Thyroid gland (tissue), 4 donors: ENCODE results near the gene ST8SIA2.

ENCODE experiments used
- POLR2A ChIP-seq, 2 donors: fragments of 450-650 bp; IDR thresholded peaks; one replicate each; pipeline ENCODE4 v1.6.1; 2017; ENCODE audit warnings: antibody characterized with exemption in 2 of 2, mild to moderate bottlenecking in 2 of 2, moderate library complexity in 1 of 2
- TF ChIP-seq, protein P1 (sequence below), 6 experiments: fragments of 200-600 bp in 3 of 6; fragments of 450-650 bp in 3 of 6; sonication (generic) in 3 of 6; IDR thresholded peaks; one replicate each; pipeline ENCODE4 v1.5.1; 2016 to 2019; ENCODE audit warnings: antibody characterized with exemption in 6 of 6, mild to moderate bottlenecking in 2 of 6, inconsistent platforms in 1 of 6, moderate library complexity in 1 of 6

DNA sequence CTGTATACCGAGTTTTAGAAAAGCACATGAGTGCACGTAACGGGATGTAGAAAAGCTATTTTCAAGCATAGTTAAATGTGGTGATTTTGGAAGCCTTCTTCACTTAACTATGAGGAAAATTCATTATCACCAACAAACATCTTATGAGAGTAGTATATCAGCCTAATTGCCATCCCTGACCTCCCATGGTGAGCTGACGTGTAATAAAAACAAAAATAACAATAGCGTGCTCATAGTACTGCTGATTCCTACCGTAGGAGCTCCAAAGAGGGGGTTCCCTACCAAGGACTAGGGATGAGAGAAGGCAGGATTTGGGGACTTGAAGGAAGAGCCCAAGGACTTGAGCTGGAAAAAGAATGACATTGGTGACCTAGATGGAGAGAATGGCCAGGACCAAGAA, 16.9 kb downstream of the ST8SIA2 start:
- TF ChIP-seq POLR2A (IDR thresholded peaks at IDR 0.05), result no peak
- TF ChIP-seq, protein P1, sequence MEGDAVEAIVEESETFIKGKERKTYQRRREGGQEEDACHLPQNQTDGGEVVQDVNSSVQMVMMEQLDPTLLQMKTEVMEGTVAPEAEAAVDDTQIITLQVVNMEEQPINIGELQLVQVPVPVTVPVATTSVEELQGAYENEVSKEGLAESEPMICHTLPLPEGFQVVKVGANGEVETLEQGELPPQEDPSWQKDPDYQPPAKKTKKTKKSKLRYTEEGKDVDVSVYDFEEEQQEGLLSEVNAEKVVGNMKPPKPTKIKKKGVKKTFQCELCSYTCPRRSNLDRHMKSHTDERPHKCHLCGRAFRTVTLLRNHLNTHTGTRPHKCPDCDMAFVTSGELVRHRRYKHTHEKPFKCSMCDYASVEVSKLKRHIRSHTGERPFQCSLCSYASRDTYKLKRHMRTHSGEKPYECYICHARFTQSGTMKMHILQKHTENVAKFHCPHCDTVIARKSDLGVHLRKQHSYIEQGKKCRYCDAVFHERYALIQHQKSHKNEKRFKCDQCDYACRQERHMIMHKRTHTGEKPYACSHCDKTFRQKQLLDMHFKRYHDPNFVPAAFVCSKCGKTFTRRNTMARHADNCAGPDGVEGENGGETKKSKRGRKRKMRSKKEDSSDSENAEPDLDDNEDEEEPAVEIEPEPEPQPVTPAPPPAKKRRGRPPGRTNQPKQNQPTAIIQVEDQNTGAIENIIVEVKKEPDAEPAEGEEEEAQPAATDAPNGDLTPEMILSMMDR (IDR thresholded peaks at IDR 0.05), result no peak
